Measurements from ENCODE around the gene CRYBB1. TPM values are rescaled to one million over a fixed set of nuclear protein-coding genes. Genes with fewer than 3 reads are reported as not detected.

Gene CRYBB1
- total RNA-seq, 1 donor from 2014 or later: 0.99 TPM

DNA sequence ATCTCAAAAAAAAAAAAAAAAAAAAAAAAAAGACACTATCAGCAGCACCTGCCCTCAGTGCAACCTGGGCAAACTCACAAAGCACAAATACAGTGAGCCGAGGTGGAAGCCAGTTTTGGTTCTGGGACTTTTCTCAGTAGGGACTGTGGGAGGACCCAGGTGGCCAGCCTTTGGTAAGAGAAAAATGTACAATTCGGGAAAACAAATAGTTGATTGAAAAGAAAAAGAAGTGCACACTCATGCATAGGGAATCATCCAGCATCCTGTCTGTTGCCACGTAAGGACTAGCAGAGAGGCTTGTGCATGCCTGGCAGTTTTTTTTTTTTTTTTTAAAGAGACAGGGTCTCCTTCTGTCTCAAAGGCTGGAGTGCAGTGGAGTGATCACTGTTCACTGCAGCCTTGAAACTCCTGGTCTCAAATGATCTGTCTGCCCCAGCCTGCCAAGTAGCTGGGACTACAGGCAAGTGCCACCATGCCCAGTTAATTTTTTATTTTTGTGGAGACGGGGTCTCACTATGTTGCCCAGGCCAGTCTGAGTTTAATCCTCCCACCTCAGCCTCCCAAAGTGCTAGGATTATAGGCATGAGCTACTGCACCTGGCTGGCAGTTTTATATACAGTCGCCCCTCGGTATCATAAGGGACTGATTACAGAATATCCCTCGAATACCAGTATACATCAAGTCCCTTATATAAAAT, 64.6 kb downstream of the CRYBB1 start:
- DNase-seq: no peak

DNA sequence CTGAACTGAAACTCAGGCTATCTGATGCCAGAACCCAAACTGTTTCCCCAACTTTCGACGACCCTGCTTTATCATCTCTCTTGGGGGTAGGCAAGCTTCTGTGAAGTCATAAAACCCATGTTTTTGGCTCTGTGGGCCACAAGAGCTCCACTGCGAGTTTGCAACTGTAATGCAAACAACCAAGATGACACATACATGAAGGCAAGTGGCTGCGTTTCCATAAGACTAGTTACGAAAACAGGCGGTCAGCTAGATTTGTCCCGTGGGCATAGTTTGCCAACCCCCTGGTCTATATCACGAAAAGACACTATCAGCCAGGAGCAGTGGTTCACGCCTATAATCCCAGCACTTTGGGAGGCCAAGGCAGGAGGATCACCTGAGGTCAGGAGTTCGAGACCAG, 65.4 kb downstream of the CRYBB1 start:
- no peak for DNase-seq

GRCh38 chr22:26551568-26551967, 66.3 kb downstream of the CRYBB1 start:
- no peak for DNase-seq

DNA sequence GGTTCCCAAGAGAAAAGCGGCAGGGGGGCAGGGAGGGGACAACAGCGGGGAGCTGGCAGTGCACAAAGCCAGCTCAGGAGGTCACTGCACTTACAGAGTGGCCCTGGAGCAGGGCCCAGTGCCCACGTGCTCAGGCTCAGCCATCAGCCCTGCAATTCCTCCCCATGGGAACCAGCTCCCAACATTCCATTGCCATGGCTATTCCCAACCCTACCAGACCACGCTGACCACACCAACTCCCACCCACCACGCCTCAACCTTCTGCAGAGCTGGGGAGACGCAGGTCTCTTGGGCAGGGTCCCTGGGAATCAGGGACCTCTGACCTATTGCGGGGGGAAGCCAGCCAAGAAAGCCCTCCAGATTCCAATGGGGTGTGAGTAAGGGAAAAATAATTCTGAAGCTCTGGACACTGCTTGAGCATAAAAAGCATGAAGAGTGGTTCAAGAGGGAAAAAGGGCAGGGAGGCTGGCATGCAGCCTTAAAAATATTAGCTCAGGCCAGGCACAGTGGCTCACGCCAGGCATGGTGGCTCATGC, 67.3 kb downstream of the CRYBB1 start:
- DNase-seq: peak; percentile 8

- DNase-seq: no peak
Observed at GRCh38 chr22:26549902-26550497, 67.8 kb downstream of the CRYBB1 start.

Small RNAs within 50 kb of the gene (small RNA-seq; reads per million reads assigned to genes)
- gene MIR548J (ENCODE audit: low replicate concordance): 0.14 reads per million
- gene RF01874 (ENCODE audit: low replicate concordance): not detected

Other genes with a start within 250 kb of the CRYBB1 start
- gene ASPHD2, start 188.8 kb downstream of the CRYBB1 start, total RNA-seq: 0.89 TPM
- 30.2 TPM for gene HPS4, start 134.2 kb downstream of the CRYBB1 start, total RNA-seq
- gene SRRD, start 134.2 kb downstream of the CRYBB1 start, total RNA-seq: 12.7 TPM
- gene TFIP11, start 105.6 kb downstream of the CRYBB1 start, total RNA-seq: 16.0 TPM
- 12.9 TPM for gene TPST2, start 27.9 kb downstream of the CRYBB1 start, total RNA-seq
- gene CRYBA4, start 3.9 kb upstream of the CRYBB1 start, total RNA-seq: not detected
- gene MIAT, start 39.6 kb upstream of the CRYBB1 start, total RNA-seq: 2.5 TPM